ENCODE results near the gene RXFP1. TPM values are rescaled to one million over a fixed set of nuclear protein-coding genes. Genes with fewer than 3 reads are reported as not detected.

The RXFP1 gene
- total RNA-seq, 1 donor: not detected

DNA sequence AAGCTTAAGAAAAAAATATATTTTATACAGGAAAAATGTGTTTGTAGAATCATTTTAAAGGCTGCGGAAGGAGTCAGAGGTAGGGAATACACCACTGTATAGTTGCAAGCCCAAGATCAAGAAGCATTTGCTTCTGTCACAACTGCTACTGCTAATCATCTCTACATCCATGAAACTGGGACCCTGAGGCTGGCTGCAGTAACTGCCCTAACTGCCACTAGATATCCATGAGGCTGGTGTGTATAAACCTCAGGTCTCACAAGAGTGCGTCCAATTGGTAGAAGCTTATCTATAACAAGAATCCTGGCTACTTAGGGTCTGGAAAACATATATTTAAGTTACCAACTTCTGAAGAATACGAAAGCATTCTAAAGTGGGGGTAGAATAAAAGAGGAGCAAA, 69.1 kb downstream of the RXFP1 start:
- Histone ChIP-seq H3K4me2 (ENCODE audit: insufficient read depth, low read length) (no peak overlapping the region), H3K36me3 (ENCODE audit: insufficient read depth, low read length) (no peaks in the 10 kb centered on the region), H3K27ac (ENCODE audit: low read depth, low read length) (no peak overlapping the region), H3K4me1 (ENCODE audit: insufficient read depth, low read length) (no peaks in the 10 kb centered on the region), H2AFZ (ENCODE audit: low read length) (no peak overlapping the region), H3K79me2 (ENCODE audit: insufficient read depth, low read length) (no peaks in the 10 kb centered on the region), H3K4me3 (ENCODE audit: insufficient read depth, low read length) (no peak overlapping the region), H3K27me3 (ENCODE audit: insufficient read depth, low read length) (no peaks in the 10 kb centered on the region), H4K20me1 (ENCODE audit: insufficient read depth, low read length) (no peaks in the 10 kb centered on the region), H3K9me3 (ENCODE audit: low read depth, low read length) (no peaks in the 10 kb centered on the region)
- TF ChIP-seq, protein P1, sequence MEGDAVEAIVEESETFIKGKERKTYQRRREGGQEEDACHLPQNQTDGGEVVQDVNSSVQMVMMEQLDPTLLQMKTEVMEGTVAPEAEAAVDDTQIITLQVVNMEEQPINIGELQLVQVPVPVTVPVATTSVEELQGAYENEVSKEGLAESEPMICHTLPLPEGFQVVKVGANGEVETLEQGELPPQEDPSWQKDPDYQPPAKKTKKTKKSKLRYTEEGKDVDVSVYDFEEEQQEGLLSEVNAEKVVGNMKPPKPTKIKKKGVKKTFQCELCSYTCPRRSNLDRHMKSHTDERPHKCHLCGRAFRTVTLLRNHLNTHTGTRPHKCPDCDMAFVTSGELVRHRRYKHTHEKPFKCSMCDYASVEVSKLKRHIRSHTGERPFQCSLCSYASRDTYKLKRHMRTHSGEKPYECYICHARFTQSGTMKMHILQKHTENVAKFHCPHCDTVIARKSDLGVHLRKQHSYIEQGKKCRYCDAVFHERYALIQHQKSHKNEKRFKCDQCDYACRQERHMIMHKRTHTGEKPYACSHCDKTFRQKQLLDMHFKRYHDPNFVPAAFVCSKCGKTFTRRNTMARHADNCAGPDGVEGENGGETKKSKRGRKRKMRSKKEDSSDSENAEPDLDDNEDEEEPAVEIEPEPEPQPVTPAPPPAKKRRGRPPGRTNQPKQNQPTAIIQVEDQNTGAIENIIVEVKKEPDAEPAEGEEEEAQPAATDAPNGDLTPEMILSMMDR (IDR thresholded peaks at IDR 0.05; ENCODE audit: extremely low read depth, low read depth, low read length): no peak
- no peak for DNase-seq (ENCODE audit: insufficient read length, low spot score, missing footprints)

DNA sequence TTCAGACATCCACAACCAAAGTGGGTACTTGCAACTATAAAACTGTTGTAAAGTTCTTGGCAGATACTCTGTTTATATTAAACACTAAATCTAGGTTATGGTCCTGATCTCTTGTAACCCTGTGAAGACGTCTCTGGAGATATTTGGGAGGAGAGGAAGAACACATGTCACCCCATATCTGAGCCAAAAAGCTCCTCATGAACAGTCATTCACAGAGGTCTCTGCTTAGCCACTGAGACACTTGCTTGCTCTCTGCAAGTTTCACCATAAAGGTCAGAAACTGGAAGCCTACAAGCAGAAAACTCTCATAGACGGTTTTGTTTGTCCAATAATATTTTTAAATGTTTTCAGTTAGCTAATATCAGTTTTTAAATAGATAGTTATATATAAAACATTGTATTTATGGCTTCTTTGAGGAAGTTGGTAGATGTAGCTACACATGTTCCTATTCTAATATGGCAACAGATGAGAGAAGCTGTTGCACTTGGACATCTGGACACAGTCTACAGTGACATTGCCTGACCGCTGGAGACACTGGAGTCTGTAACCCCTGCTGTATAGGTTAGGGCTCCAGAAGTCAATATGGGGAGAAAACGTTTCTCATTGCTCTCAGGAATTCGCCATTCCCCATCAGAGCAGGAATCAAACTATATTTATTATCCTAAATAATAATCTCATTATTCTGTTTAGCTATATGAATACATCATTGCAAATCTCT, 76.4 kb downstream of the RXFP1 start:
- TF ChIP-seq, protein P1 (IDR thresholded peaks at IDR 0.05; ENCODE audit: extremely low read depth, low read depth, low read length): no peak
- Histone ChIP-seq H2AFZ (ENCODE audit: low read length) (no peak overlapping the region), H3K27me3 (ENCODE audit: insufficient read depth, low read length) (no peaks in the 10 kb centered on the region), H3K9me3 (ENCODE audit: low read depth, low read length) (no peaks in the 10 kb centered on the region), H3K79me2 (ENCODE audit: insufficient read depth, low read length) (no peaks in the 10 kb centered on the region), H3K4me1 (ENCODE audit: insufficient read depth, low read length) (no peaks in the 10 kb centered on the region), H3K36me3 (ENCODE audit: insufficient read depth, low read length) (no peaks in the 10 kb centered on the region), H3K27ac (ENCODE audit: low read depth, low read length) (no peak overlapping the region), H3K4me3 (ENCODE audit: insufficient read depth, low read length) (no peak overlapping the region), H4K20me1 (ENCODE audit: insufficient read depth, low read length) (no peaks in the 10 kb centered on the region), H3K4me2 (ENCODE audit: insufficient read depth, low read length) (no peak overlapping the region)
- DNase-seq (ENCODE audit: insufficient read length, low spot score, missing footprints): no peak

DNA sequence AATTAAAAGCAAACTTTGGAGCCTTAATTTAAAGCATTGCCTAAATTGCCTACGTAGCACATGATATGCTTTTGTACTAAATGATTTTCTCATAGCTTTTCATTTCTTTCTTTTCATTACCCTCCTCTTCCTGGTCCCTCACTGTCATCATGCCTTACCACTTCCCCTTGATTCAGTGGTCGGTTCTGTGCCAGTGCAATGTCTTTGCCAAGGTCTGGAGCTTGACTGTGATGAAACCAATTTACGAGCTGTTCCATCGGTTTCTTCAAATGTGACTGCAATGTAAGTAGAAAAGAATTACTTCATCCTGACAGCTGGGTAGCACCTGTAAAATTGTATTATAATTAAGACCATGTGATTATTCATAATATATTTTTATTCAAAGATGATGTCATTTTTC, 77.5 kb downstream of the RXFP1 start:
- H3K36me3 ChIP-seq (ENCODE audit: insufficient read depth, low read length): no peaks in the 10 kb centered on the region
- H3K4me1 ChIP-seq (ENCODE audit: insufficient read depth, low read length): no peaks in the 10 kb centered on the region
- H4K20me1 ChIP-seq (ENCODE audit: insufficient read depth, low read length): no peaks in the 10 kb centered on the region
- TF ChIP-seq, protein P1 (IDR thresholded peaks at IDR 0.05; ENCODE audit: extremely low read depth, low read depth, low read length): no peak
- H2AFZ ChIP-seq (ENCODE audit: low read length): no peak overlapping the region
- no peak for DNase-seq (ENCODE audit: insufficient read length, low spot score, missing footprints)
- H3K4me2 ChIP-seq (ENCODE audit: insufficient read depth, low read length): peak overlapping the region; percentile 5
- no peaks in the 10 kb centered on the region for H3K9me3 ChIP-seq (ENCODE audit: low read depth, low read length)
- H3K27ac ChIP-seq (ENCODE audit: low read depth, low read length): no peak overlapping the region
- no peak overlapping the region for H3K4me3 ChIP-seq (ENCODE audit: insufficient read depth, low read length)
- no peaks in the 10 kb centered on the region for H3K79me2 ChIP-seq (ENCODE audit: insufficient read depth, low read length)
- H3K27me3 ChIP-seq (ENCODE audit: insufficient read depth, low read length): no peaks in the 10 kb centered on the region

DNA sequence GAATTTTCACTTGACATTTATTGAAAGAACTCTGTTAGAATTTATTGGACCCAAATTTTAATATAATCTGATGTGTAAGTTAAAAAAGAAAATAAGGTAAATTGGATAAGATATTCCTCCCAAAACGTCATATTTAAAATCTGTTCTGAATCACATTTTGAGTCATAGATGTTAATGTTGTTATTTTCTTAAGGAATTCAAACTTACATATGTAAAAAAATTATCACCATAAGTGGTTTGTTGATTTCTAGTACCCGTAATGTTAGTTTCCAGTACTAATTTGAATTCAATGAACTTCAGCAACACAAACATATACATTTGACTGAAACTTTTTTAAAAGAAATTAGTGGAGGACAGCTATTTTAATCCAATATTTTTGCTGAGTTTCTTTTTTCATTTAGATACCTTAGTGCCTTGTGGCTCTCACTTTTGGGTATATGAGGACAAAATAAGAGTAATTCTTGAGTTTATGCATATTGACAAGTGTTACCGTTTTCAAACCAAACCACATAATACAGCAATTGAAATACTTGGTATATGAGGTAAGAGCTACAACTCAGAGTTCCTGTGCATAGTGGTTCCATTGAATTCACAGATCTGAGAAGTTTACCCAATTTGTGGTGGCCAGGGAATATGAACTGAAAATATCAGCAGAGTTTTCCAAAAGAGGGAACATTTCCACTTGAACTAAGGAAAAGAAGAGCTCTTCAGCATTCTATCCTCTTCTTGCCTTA, 78.2 kb downstream of the RXFP1 start:
- no peaks in the 10 kb centered on the region for H3K4me1 ChIP-seq (ENCODE audit: insufficient read depth, low read length)
- H3K27ac ChIP-seq (ENCODE audit: low read depth, low read length): no peak overlapping the region
- H3K79me2 ChIP-seq (ENCODE audit: insufficient read depth, low read length): no peaks in the 10 kb centered on the region
- no peak overlapping the region for H3K4me2 ChIP-seq (ENCODE audit: insufficient read depth, low read length)
- TF ChIP-seq, protein P1 (IDR thresholded peaks at IDR 0.05; ENCODE audit: extremely low read depth, low read depth, low read length): no peak
- no peaks in the 10 kb centered on the region for H3K27me3 ChIP-seq (ENCODE audit: insufficient read depth, low read length)
- H3K36me3 ChIP-seq (ENCODE audit: insufficient read depth, low read length): no peaks in the 10 kb centered on the region
- no peak for DNase-seq (ENCODE audit: insufficient read length, low spot score, missing footprints)
- H3K9me3 ChIP-seq (ENCODE audit: low read depth, low read length): no peaks in the 10 kb centered on the region
- no peak overlapping the region for H2AFZ ChIP-seq (ENCODE audit: low read length)
- H4K20me1 ChIP-seq (ENCODE audit: insufficient read depth, low read length): no peaks in the 10 kb centered on the region
- H3K4me3 ChIP-seq (ENCODE audit: insufficient read depth, low read length): no peak overlapping the region

Measured in osteoblast (primary cell).